K562 (cell line): ENCODE measurements around the gene LRRIQ1.

Experiments
- GABPA ChIP-seq: fragments of 200-800 bp; sonication (Bioruptor generic); conservative IDR thresholded peaks from 2 replicates; pipeline ENCODE4 v1.6.1; 2016; ENCODE audit warnings: low read depth, missing genetic modification characterization, missing compliant biosample characterization
- HDAC2 ChIP-seq: fragments of 450-650 bp; IDR thresholded peaks from 2 replicates; pipeline ENCODE4 v1.6.1; 2016; ENCODE audit warnings: mild to moderate bottlenecking
- HIVEP1 ChIP-seq: fragments of 250-450 bp; sonication (Bioruptor Pico); IDR thresholded peaks from 2 replicates; pipeline ENCODE4 v1.4.0; 2020; ENCODE audit warnings: mild to moderate bottlenecking
- HNRNPH1 ChIP-seq: fragments of 200-400 bp; formaldehyde crosslinking; optimal IDR thresholded peaks from 2 replicates; pipeline ENCODE3; 2017; ENCODE audit warnings: low read depth, mild to moderate bottlenecking, low read length, moderate library complexity
- KLF13 ChIP-seq: fragments of 450-650 bp; IDR thresholded peaks from 2 replicates; pipeline ENCODE4 v1.6.1; 2016; ENCODE audit warnings: missing genetic modification characterization, low read depth, mild to moderate bottlenecking, missing compliant biosample characterization, moderate library complexity, borderline replicate concordance
- VEZF1 ChIP-seq: fragments of 200-800 bp; sonication (Bioruptor generic); IDR thresholded peaks from 2 replicates; pipeline ENCODE4 v1.6.1; 2017; ENCODE audit warnings: missing genetic modification characterization, missing compliant biosample characterization

- TF ChIP-seq GABPA (tag), result no peak
- TF ChIP-seq HIVEP1 (CRISPR knock-in tag), result no peak
- no peak for TF ChIP-seq HNRNPH1
- no peak for TF ChIP-seq KLF13
- TF ChIP-seq VEZF1 (CRISPR knock-in tag), result no peak
- no peak for TF ChIP-seq HDAC2
Observed at GRCh38 chr12:85095501-85095900, 59.4 kb downstream of the LRRIQ1 start.
